ENCODE results near the gene CORO2B. TPM values are rescaled to one million over a fixed set of nuclear protein-coding genes. Genes with fewer than 3 reads are reported as not detected.

The CORO2B gene
- total RNA-seq, 5 donors from 2014 or later (not counting 1 experiment from before 2014, with no cell fraction given) = 0.06 to 0.39 (median 0.09) TPM; not detected in 2

- 86% methylated on average over 2 of the region's 8 CpGs for WGBS (ENCODE audit: insufficient coverage)
- no peaks in the 10 kb centered on the region for H3K36me3 ChIP-seq (ENCODE audit: control insufficient read depth in 2 of 2, extremely low read depth in 1 of 2, insufficient read depth in 1 of 2, low read length in 1 of 2)
- Mint-ChIP-seq H3K36me3 (no peaks in the 10 kb centered on the region), H3K4me1 (peaks cover 6 to 8% (median 8%) of the 10 kb centered on the region in 3 donors), H3K27ac (no peak overlapping the region), H3K27me3 (peaks cover 3 to 7% of the 10 kb centered on the region in 2 donors), H3K4me3 (no peak overlapping the region), H3K9me3 (no peaks in the 10 kb centered on the region)
- no peaks in the 10 kb centered on the region for H3K9me3 ChIP-seq
- peaks cover 0 to 30% of the 10 kb centered on the region in 2 experiments for H3K27me3 ChIP-seq (replicated peaks in 1 of 2; ENCODE audit: control insufficient read depth in 2 of 2, extremely low read depth in 1 of 2, insufficient read depth in 2 of 2, low read length in 1 of 2)
- ChIA-PET POLR2A (no interaction called here), CTCF (interaction anchor here in 1 of 2 donors (0.6 kb wide), 1 partner anchor 21 kb away, joined by 4 read pairs; no protein-coding TSS in a partner anchor)
- H3K4me3 ChIP-seq (ENCODE audit: control insufficient read depth in 1 of 2, extremely low read depth in 1 of 2, low read length in 1 of 2) = no peak overlapping the region
- no peaks in the 10 kb centered on the region for H3K4me1 ChIP-seq (ENCODE audit: control insufficient read depth in 1 of 2, extremely low read depth in 1 of 2, insufficient read depth in 2 of 2, low read length in 2 of 2)
- DNase-seq (no peak), ATAC-seq (replicated peaks in 1 of 4) (no peak)
- no peak overlapping the region for H3K27ac ChIP-seq (ENCODE audit: low read length)
Observed at GRCh38 chr15:68586274-68586961, 7.6 kb downstream of the CORO2B start.

- peak overlapping the region in 1 of 2 donors; percentile 44 for H3K27ac Mint-ChIP-seq
- H3K36me3 Mint-ChIP-seq = no peaks in the 10 kb centered on the region
- Histone ChIP-seq H3K4me3 (ENCODE audit: control insufficient read depth in 1 of 2, extremely low read depth in 1 of 2, low read length in 1 of 2) (no peak overlapping the region), H3K36me3 (ENCODE audit: control insufficient read depth in 2 of 2, extremely low read depth in 1 of 2, insufficient read depth in 1 of 2, low read length in 1 of 2) (no peaks in the 10 kb centered on the region), H3K27ac (ENCODE audit: low read length) (no peak overlapping the region), H3K4me1 (ENCODE audit: control insufficient read depth in 1 of 2, extremely low read depth in 1 of 2, insufficient read depth in 2 of 2, low read length in 2 of 2) (no peaks in the 10 kb centered on the region), H3K9me3 (no peaks in the 10 kb centered on the region), H3K27me3 (replicated peaks in 1 of 2; ENCODE audit: control insufficient read depth in 2 of 2, extremely low read depth in 1 of 2, insufficient read depth in 2 of 2, low read length in 1 of 2) (peaks cover 0 to 27% of the 10 kb centered on the region in 2 experiments)
- DNase-seq = no peak
- ChIA-PET CTCF (no interaction called here), POLR2A (no interaction called here)
- no peaks in the 10 kb centered on the region for H3K9me3 Mint-ChIP-seq
- no peak for ATAC-seq (replicated peaks in 1 of 4)
- H3K27me3 Mint-ChIP-seq = peaks cover 0 to 3% of the 10 kb centered on the region in 2 donors
- H3K4me1 Mint-ChIP-seq = peaks cover 6 to 8% (median 8%) of the 10 kb centered on the region in 3 donors
- WGBS (ENCODE audit: insufficient coverage) = 94% methylated on average over 3 of the region's 4 CpGs
- no peak overlapping the region for H3K4me3 Mint-ChIP-seq
Observed at GRCh38 chr15:68587769-68588385, 9.1 kb downstream of the CORO2B start.

- Histone ChIP-seq H3K4me3 (ENCODE audit: control insufficient read depth in 1 of 2, extremely low read depth in 1 of 2, low read length in 1 of 2) (no peak overlapping the region), H3K27ac (ENCODE audit: low read length) (no peak overlapping the region), H3K4me1 (ENCODE audit: control insufficient read depth in 1 of 2, extremely low read depth in 1 of 2, insufficient read depth in 2 of 2, low read length in 2 of 2) (no peaks in the 10 kb centered on the region), H3K27me3 (replicated peaks in 1 of 2; ENCODE audit: control insufficient read depth in 2 of 2, extremely low read depth in 1 of 2, insufficient read depth in 2 of 2, low read length in 1 of 2) (peaks cover 0 to 17% of the 10 kb centered on the region in 2 experiments), H3K36me3 (ENCODE audit: control insufficient read depth in 2 of 2, extremely low read depth in 1 of 2, insufficient read depth in 1 of 2, low read length in 1 of 2) (no peaks in the 10 kb centered on the region), H3K9me3 (no peaks in the 10 kb centered on the region)
- no peaks in the 10 kb centered on the region for H3K9me3 Mint-ChIP-seq
- H3K4me3 Mint-ChIP-seq = no peak overlapping the region
- H3K27me3 Mint-ChIP-seq = peaks cover 0 to 4% of the 10 kb centered on the region in 2 donors
- CTCF ChIA-PET = interaction anchor here in 1 of 2 donors (0.5 kb wide), 1 partner anchor 85 kb away, joined by 5 read pairs; no protein-coding TSS in a partner anchor
- WGBS (ENCODE audit: insufficient coverage) = 88% methylated on average over 1 of the region's 2 CpGs
- POLR2A ChIA-PET = no interaction called here
- ATAC-seq (replicated peaks in 1 of 4) (no peak), DNase-seq (no peak)
- no peak overlapping the region for H3K27ac Mint-ChIP-seq
- H3K36me3 Mint-ChIP-seq = no peaks in the 10 kb centered on the region
- H3K4me1 Mint-ChIP-seq = peaks cover 6 to 10% (median 8%) of the 10 kb centered on the region in 3 donors
Observed at GRCh38 chr15:68589053-68589452, 10.3 kb downstream of the CORO2B start.

GRCh38 chr15:68589783-68590710, 11.3 kb downstream of the CORO2B start:
- ChIA-PET CTCF (no interaction called here), POLR2A (no interaction called here)
- WGBS (ENCODE audit: insufficient coverage) = 87% methylated on average over 9 of the region's 15 CpGs
- H3K9me3 Mint-ChIP-seq = no peaks in the 10 kb centered on the region
- Histone ChIP-seq H3K36me3 (ENCODE audit: control insufficient read depth in 2 of 2, extremely low read depth in 1 of 2, insufficient read depth in 1 of 2, low read length in 1 of 2) (no peaks in the 10 kb centered on the region), H3K4me3 (ENCODE audit: control insufficient read depth in 1 of 2, extremely low read depth in 1 of 2, low read length in 1 of 2) (no peak overlapping the region), H3K4me1 (ENCODE audit: control insufficient read depth in 1 of 2, extremely low read depth in 1 of 2, insufficient read depth in 2 of 2, low read length in 2 of 2) (no peaks in the 10 kb centered on the region), H3K27me3 (replicated peaks in 1 of 2; ENCODE audit: control insufficient read depth in 2 of 2, extremely low read depth in 1 of 2, insufficient read depth in 2 of 2, low read length in 1 of 2) (peaks cover 0 to 18% of the 10 kb centered on the region in 2 experiments), H3K9me3 (no peaks in the 10 kb centered on the region), H3K27ac (ENCODE audit: low read length) (no peak overlapping the region)
- no peak overlapping the region for H3K4me3 Mint-ChIP-seq
- H3K36me3 Mint-ChIP-seq = no peaks in the 10 kb centered on the region
- no peak overlapping the region for H3K27ac Mint-ChIP-seq
- H3K27me3 Mint-ChIP-seq = peaks cover 0 to 4% of the 10 kb centered on the region in 2 donors
- DNase-seq = no peak
- ATAC-seq (replicated peaks in 1 of 4) = no peak
- H3K4me1 Mint-ChIP-seq = peaks cover 6 to 10% (median 8%) of the 10 kb centered on the region in 3 donors

- H3K27ac ChIP-seq (ENCODE audit: low read length) = no peak overlapping the region
Observed at GRCh38 chr15:68590721-68591389, 12.1 kb downstream of the CORO2B start.

GRCh38 chr15:68592054-68592453, 13.3 kb downstream of the CORO2B start:
- Mint-ChIP-seq H3K36me3 (no peaks in the 10 kb centered on the region), H3K4me3 (no peak overlapping the region), H3K27ac (no peak overlapping the region), H3K9me3 (no peaks in the 10 kb centered on the region), H3K27me3 (peaks cover 3 to 4% of the 10 kb centered on the region in 2 donors), H3K4me1 (peaks cover 6 to 10% (median 8%) of the 10 kb centered on the region in 3 donors)
- peaks cover 0 to 32% of the 10 kb centered on the region in 2 experiments for H3K27me3 ChIP-seq (replicated peaks in 1 of 2; ENCODE audit: control insufficient read depth in 2 of 2, extremely low read depth in 1 of 2, insufficient read depth in 2 of 2, low read length in 1 of 2)
- no peak for DNase-seq
- H3K36me3 ChIP-seq (ENCODE audit: control insufficient read depth in 2 of 2, extremely low read depth in 1 of 2, insufficient read depth in 1 of 2, low read length in 1 of 2) = no peaks in the 10 kb centered on the region
- no peak for ATAC-seq (replicated peaks in 1 of 4)
- ChIA-PET POLR2A (no interaction called here), CTCF (no interaction called here)
- H3K9me3 ChIP-seq = no peaks in the 10 kb centered on the region
- H3K27ac ChIP-seq (ENCODE audit: low read length) = no peak overlapping the region
- H3K4me3 ChIP-seq (ENCODE audit: control insufficient read depth in 1 of 2, extremely low read depth in 1 of 2, low read length in 1 of 2) = no peak overlapping the region
- no CpG with 5 or more reads among the region's 4 CpGs for WGBS (ENCODE audit: insufficient coverage)
- H3K4me1 ChIP-seq (ENCODE audit: control insufficient read depth in 1 of 2, extremely low read depth in 1 of 2, insufficient read depth in 2 of 2, low read length in 2 of 2) = no peaks in the 10 kb centered on the region

More at GRCh38 chr15:68590721-68591389, 12.1 kb downstream of the CORO2B start:
- DNase-seq (no peak), ATAC-seq (replicated peaks in 1 of 4) (no peak)
- no peaks in the 10 kb centered on the region for H3K9me3 ChIP-seq
- Mint-ChIP-seq H3K36me3 (no peaks in the 10 kb centered on the region), H3K9me3 (no peaks in the 10 kb centered on the region), H3K27ac (no peak overlapping the region), H3K4me1 (peaks cover 6 to 10% (median 8%) of the 10 kb centered on the region in 3 donors), H3K4me3 (no peak overlapping the region), H3K27me3 (peaks cover under 1 to 4% of the 10 kb centered on the region in 2 donors)
- H3K4me3 ChIP-seq (ENCODE audit: control insufficient read depth in 1 of 2, extremely low read depth in 1 of 2, low read length in 1 of 2) = no peak overlapping the region
- no peaks in the 10 kb centered on the region for H3K4me1 ChIP-seq (ENCODE audit: control insufficient read depth in 1 of 2, extremely low read depth in 1 of 2, insufficient read depth in 2 of 2, low read length in 2 of 2)
- ChIA-PET POLR2A (no interaction called here), CTCF (no interaction called here)
- H3K27me3 ChIP-seq (replicated peaks in 1 of 2; ENCODE audit: control insufficient read depth in 2 of 2, extremely low read depth in 1 of 2, insufficient read depth in 2 of 2, low read length in 1 of 2) = peaks cover 0 to 25% of the 10 kb centered on the region in 2 experiments
- WGBS (ENCODE audit: insufficient coverage) = 75% methylated on average over 4 of the region's 9 CpGs
- no peaks in the 10 kb centered on the region for H3K36me3 ChIP-seq (ENCODE audit: control insufficient read depth in 2 of 2, extremely low read depth in 1 of 2, insufficient read depth in 1 of 2, low read length in 1 of 2)
